Fibroblast of skin of back (primary cell): ENCODE results near the gene ANO4.
"Not testable (repeated sequence)": the region's sequence is repeated elsewhere in the genome, so short reads cannot be mapped to it uniquely, and the experiment has no call there.

Experiments used
- DNase-seq: peaks from one replicate; pipeline ENCODE4 v3.0.0-alpha.2; 2013

Gene ANO4

GRCh38 chr12:101045486-101046464 lies 251.2 kb downstream of the ANO4 start:
- no peak for DNase-seq

GRCh38 chr12:101047652-101048051 lies 253.1 kb downstream of the ANO4 start:
- no peak for DNase-seq

DNA sequence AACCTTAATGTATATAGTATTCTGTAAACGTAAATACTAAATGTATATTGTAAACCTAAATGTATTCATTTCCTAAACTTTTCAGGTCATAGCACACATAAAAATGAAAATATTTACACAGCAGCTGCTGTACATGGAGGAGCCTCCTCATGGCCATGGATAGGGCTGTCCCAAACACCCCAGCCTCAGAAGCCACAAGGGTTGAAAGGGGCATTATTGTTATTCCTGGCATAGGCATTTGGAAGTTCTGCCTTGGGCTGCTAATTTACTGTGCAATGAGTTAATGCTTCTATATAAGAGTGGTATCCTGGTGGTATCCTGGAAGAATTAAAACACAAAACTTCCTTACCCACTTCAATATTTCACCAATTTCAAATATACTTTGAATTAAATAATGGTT lies 256.1 kb downstream of the ANO4 start:
- no peak for DNase-seq

GRCh38 chr12:101051151-101051550 lies 256.6 kb downstream of the ANO4 start:
- DNase-seq, result no peak

DNA sequence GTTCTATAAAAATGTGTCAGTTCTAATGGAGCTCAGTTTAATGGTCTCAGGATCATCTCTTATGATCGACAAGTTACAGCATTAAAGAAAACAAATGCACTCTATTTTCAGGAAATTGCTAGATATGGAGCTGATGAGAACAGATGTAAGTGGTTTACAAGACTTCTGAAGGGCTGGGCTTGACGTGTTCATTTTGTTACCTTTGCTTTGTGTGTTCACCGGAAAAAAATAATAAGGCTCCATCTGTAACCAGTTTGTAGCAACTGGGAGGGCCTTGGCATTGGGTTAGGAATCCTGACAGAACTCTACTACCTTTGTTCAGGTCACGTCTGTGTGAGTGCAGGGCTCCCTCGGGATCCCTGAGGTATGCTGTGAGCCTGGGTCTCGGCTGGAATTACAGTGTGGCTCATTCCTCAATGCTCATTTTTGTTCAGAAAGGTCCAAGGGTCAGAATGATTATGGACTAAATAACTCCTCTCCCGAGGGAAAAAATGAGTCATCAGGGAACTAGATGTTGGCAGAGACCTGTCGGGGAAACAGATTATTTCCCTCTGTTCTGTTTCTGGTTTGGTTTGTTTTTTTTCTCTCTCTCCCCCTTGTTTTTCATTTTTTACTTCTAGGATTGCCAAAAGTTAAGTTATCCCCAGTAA lies 257.4 kb downstream of the ANO4 start:
- peak; percentile 72 for DNase-seq

DNA sequence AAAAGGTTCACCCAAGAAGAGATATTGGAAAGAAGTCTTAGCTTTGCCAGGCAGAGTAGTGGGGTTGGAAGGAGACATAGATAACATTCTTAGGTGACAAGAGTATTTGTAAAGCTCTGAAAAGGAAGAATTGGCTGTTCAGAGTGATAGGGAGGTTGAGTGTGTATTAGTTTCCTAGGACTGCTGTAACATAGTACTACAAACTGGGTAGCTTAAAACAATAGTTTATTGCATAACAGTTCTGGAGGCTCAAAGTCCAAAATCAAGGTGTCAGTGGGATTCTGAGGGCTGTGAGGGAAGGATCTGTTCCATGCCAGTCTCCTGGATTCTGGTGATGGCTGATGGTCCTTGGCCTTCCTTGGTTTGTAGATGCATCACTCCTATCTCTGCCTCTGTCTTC lies 258.6 kb downstream of the ANO4 start:
- no peak for DNase-seq

- no peak for DNase-seq
These were observed 261.4 kb downstream of the ANO4 start for GRCh38 chr12:101055940-101056339.

DNA sequence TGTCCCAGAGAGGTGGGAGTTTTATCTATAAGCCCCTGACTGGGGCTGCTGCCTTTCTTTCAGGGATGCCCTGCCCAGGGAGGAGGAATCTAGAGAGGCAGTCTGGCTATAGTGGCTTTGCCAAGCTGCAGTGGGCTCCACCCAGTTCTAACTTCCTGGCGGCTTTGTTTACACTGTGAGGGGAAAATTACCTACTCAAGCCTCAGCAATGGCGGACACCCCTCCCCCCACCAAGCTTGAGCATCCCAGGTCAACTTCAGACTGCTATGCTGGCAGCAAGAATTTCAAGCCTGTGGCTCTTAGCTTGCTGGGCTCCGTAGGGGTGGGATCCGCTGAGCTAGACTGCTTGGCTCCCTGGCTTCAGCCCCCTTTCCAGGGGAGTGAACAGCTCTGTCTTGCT lies 267.9 kb downstream of the ANO4 start:
- not testable (repeated sequence) for DNase-seq

- no peak for DNase-seq
These were observed 270.1 kb downstream of the ANO4 start for GRCh38 chr12:101064721-101065120.

DNA sequence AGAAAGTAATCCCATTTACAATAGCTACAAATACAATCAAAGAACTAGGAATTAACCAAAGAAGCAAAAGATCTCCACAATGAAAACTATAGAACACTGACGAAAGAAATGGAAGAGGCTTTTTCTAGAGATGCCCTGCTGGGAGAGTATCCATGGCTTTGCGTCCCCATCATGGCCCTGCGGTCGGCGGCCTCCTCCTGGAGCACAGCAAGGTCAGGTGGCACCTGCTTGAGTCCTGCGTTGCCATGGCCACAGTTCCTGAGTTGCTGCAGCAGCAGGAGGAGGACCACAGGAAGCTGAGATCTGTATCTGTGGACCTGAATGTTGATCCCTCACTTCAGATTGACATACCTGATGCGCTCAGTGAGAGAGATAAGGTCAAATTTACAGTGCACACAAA lies 271.9 kb downstream of the ANO4 start:
- DNase-seq, result no peak

DNA sequence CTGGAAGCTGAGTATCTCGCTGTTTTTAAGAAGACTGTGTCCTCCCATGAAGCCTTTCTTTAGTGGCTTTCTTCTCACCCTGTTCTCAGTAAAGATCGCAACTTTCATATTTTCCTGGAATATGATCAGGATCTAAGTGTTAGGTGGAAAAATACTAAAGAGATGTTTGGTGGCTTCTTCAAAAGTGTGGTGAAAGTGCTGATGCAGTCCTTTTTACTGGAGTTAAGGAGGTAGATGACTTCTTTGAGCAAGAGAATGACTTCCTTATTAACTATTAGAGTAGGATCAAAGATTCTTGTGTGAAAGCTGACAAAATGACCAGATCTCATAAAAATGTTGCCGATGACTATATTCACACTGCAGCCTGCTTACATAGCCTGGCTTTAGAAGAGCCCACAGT lies 273.8 kb downstream of the ANO4 start:
- no peak for DNase-seq

DNA sequence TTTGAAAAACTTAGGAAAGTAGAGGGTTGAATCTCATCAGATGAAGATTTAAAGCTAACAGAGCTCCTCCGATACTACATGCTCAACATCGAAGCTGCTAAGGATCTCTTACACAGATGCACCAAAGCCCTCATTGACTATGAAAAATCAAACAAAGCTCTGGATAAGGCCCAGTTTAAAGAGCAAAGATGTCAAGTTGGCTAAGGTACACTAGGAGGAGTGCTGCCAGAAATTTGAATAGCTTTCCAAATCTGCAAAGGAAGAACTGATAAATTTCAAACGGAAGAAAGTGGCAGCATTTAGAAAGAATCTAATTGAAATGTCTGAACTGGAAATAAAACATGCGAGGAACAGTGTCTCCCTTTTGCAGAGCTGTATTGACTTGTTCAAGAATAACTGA lies 274.3 kb downstream of the ANO4 start:
- DNase-seq, result no peak

GRCh38 chr12:101074940-101075680 lies 280.5 kb downstream of the ANO4 start:
- no peak for DNase-seq

GRCh38 chr12:101076921-101077320 lies 282.3 kb downstream of the ANO4 start:
- no peak for DNase-seq

GRCh38 chr12:101077791-101078528 lies 283.4 kb downstream of the ANO4 start:
- no peak for DNase-seq

DNA sequence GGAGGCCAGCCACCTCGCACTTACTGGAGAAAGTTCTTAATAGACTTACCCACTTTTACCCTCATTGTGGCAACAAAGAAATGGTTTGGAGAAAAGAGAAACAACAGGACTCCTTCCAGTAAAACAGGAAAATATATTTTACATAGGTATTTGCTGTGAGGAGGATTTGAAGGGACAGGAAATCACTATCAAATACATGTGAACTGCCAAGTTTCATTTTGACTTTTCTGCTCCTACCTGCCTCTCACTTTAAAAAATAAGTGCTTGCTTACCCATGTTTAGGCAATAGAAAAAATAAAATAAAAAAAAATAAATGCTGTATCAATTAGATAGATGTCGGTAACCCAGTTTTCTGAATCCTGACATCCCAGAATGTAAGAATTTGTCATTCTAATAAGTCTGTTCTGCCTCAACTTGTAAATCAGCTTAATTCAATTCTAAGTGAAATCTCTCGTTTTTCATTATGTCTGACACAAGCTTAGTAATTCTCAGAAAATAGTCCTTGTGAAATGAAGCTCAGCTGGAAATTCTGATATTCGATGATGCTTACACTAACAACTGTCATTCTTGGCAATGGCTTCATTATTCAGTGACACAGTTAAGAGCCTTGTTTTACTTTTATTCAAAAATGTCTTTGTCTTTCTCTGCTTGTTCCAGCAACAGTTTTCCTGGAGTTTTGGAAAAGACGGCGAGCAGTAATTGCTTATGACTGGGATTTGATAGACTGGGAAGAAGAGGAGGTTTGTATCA lies 284.1 kb downstream of the ANO4 start:
- DNase-seq, result no peak

GRCh38 chr12:101082706-101083105 lies 288.1 kb downstream of the ANO4 start:
- DNase-seq, result no peak

- peak; percentile 6 for DNase-seq
These were observed 292.0 kb downstream of the ANO4 start for GRCh38 chr12:101086490-101087135.

DNA sequence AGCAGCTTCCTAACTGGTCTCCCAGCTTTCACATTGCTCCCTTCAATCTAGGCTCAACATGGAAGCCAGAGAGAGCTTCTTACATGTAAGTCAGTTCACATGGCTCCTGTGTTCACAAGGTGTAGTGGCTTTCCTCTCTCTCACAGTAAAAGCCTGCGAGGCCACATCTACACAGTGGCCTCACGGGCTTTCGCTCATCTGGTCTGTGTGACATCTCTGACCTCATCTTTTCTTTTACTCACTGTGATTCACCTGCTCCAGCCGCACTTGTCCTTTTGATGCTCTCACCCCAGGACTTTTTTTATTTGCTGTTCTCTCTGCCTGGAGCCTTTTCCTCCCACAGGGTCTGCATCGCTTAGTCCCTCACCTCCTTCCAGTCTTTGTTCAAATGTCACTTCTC lies 293.3 kb downstream of the ANO4 start:
- DNase-seq, result no peak

DNA sequence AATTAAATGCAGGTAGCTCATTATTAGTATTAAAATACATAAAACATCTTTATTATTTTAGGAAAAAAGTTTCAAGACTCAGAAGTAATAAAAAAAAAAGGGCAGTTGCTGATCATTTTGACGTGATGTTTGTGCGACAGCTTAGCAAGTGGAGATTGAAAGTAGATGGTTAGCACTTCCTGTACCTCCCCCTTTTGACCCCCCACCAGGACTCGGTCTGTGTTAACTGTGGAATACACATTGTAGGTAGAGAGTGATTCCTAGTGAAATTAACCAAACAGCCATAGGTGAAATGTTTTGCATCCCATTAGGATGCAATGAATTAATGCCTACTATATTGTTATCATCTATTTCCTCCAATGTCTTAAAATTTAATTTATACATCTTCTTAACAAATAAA lies 294.7 kb downstream of the ANO4 start:
- no peak for DNase-seq

DNA sequence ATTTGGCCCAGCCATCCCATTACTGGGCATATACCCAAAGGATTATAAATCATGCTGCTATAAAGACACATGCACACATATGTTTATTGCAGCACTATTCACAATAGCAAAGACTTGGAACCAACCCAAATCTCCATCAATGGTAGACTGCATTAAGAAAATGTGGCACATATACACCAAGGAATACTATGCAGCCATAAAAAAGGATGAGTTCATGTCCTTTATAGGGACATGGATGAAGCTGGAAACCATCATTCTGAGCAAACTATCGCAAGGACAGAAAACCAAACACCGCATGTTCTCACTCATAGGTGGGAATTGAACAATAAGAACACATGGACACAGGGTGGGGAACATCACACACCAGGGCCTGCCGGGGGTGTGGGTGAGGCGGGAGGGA lies 295.6 kb downstream of the ANO4 start:
- DNase-seq, result not testable (repeated sequence)
